Measurements from ENCODE around the gene EIPR1.

EIPR1 gene

GRCh38 chr2:3197308-3197707 lies 180.3 kb downstream of the EIPR1 start:
- H3K27me3 Mint-ChIP-seq = no peaks in the 10 kb centered on the region
- H3K4me3 Mint-ChIP-seq = no peak overlapping the region
- H3K27ac Mint-ChIP-seq = no peak overlapping the region
- no peaks in the 10 kb centered on the region for H3K9me3 Mint-ChIP-seq
- peaks cover 11% of the 10 kb centered on the region for H3K36me3 Mint-ChIP-seq
- H3K4me1 Mint-ChIP-seq = peaks cover 9% of the 10 kb centered on the region

- Mint-ChIP-seq H3K27me3 (no peaks in the 10 kb centered on the region), H3K27ac (no peak overlapping the region), H3K4me1 (peaks cover 9% of the 10 kb centered on the region), H3K36me3 (peaks cover 11% of the 10 kb centered on the region), H3K4me3 (no peak overlapping the region), H3K9me3 (no peaks in the 10 kb centered on the region)
Observed at GRCh38 chr2:3196716-3197115, 180.9 kb downstream of the EIPR1 start.

GRCh38 chr2:3195641-3196476 lies 181.8 kb downstream of the EIPR1 start:
- Mint-ChIP-seq H3K36me3 (peaks cover 7% of the 10 kb centered on the region), H3K4me1 (peaks cover 6% of the 10 kb centered on the region), H3K27me3 (no peaks in the 10 kb centered on the region), H3K27ac (no peak overlapping the region), H3K9me3 (no peaks in the 10 kb centered on the region), H3K4me3 (no peak overlapping the region)

GRCh38 chr2:3194828-3195227 lies 182.8 kb downstream of the EIPR1 start:
- Mint-ChIP-seq H3K27ac (no peak overlapping the region), H3K27me3 (no peaks in the 10 kb centered on the region), H3K4me3 (no peak overlapping the region), H3K4me1 (peaks cover 6% of the 10 kb centered on the region), H3K9me3 (no peaks in the 10 kb centered on the region), H3K36me3 (peaks cover 7% of the 10 kb centered on the region)

DNA sequence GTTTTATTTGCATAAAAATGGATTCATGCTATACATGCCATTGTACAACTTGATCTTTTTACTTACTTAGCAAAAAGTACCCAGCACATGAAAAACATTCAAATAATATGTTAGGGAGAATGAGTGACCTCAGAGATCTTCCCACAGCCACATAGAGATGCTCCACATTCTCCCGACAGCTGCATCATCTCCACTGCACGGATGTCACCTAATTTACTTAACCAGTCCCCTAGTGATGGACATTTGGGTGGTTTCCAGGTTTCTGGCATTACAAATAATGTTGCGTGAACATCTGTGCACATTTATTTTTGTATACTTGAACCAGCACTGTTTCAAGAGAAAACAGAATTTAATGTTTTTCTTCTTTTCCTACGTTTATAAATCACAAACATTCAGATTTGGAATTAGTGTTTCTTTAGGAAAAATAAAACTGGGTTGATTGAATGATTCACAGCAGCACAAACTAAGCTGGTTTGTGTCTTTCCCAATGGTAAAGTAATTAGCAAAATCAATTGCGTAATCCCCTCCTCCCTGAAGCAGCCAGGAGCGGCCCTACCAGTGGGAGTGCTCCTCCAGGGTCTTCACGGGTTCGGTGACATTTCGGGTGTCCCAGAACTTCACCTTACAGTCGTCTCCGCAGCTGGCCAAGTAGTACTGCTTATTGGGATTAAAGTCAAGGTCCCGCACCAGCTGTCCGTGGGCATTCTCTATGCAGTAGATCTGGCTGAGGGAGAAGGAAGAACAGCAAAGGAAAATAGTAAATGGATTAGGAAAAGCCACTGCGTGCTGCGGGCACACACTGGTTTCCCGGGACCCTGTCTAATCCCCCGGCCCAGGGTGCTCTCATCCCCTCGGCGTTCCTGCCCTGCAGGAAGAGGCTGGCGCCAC lies 183.9 kb downstream of the EIPR1 start:
- Mint-ChIP-seq H3K27ac (no peak overlapping the region), H3K27me3 (no peaks in the 10 kb centered on the region), H3K4me3 (no peak overlapping the region), H3K4me1 (peaks cover 6% of the 10 kb centered on the region), H3K36me3 (peaks cover 8% of the 10 kb centered on the region), H3K9me3 (no peaks in the 10 kb centered on the region)

GRCh38 chr2:3192920-3193319 lies 184.7 kb downstream of the EIPR1 start:
- H3K9me3 Mint-ChIP-seq = no peaks in the 10 kb centered on the region
- peaks cover 8% of the 10 kb centered on the region for H3K36me3 Mint-ChIP-seq
- H3K27ac Mint-ChIP-seq = no peak overlapping the region
- H3K4me3 Mint-ChIP-seq = no peak overlapping the region
- H3K27me3 Mint-ChIP-seq = no peaks in the 10 kb centered on the region
- H3K4me1 Mint-ChIP-seq = peaks cover 6% of the 10 kb centered on the region

DNA sequence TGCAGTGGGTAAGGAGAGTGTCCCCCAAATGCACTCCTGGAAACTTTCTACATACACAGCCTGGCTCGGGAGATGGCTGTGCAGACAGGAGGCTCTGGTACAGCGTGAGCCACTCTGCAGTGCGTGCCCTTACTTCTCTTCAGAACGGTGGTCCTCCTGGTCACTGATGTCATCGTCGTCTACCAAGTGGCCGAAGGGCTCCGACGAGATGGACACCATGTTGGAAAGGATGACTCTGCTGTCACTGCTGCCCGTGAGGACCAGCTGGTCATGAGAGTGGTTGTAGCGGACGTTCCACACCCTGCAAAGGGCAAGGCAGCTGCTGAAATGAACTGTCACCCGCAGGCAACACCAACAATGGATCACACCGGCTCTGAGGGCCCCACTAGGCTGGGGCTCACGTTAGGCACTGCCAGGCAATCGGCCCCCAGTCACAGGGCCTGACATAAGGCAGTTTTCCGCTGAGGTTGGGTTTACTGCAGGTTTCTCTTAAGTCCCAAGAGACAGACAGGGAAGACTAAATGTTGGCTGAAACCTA lies 185.3 kb downstream of the EIPR1 start:
- Mint-ChIP-seq H3K27me3 (no peaks in the 10 kb centered on the region), H3K4me1 (peaks cover 6% of the 10 kb centered on the region), H3K9me3 (no peaks in the 10 kb centered on the region), H3K27ac (no peak overlapping the region), H3K4me3 (no peak overlapping the region), H3K36me3 (peaks cover 8% of the 10 kb centered on the region)

DNA sequence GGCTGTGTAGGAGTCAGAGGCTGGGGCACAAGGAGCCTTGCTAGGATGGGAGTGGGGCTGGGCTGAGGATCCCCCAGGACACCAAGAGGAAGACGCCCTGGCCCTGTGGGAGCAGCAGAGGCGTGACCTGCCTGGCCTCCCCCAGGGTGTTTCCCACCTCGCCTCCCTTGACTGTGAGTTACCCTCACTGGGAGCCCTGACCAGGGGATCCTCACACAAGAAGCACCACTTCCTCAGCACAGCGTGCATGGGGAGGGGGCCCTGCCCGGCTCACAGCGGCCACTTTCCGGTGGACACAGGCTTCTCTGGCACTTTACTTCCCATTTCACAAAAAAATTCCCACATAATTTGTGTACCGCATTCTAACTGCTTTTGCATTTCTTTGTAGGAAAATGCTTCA lies 187.7 kb downstream of the EIPR1 start:
- Mint-ChIP-seq H3K27ac (peak overlapping the region; percentile 23), H3K9me3 (no peaks in the 10 kb centered on the region), H3K27me3 (no peaks in the 10 kb centered on the region)

DNA sequence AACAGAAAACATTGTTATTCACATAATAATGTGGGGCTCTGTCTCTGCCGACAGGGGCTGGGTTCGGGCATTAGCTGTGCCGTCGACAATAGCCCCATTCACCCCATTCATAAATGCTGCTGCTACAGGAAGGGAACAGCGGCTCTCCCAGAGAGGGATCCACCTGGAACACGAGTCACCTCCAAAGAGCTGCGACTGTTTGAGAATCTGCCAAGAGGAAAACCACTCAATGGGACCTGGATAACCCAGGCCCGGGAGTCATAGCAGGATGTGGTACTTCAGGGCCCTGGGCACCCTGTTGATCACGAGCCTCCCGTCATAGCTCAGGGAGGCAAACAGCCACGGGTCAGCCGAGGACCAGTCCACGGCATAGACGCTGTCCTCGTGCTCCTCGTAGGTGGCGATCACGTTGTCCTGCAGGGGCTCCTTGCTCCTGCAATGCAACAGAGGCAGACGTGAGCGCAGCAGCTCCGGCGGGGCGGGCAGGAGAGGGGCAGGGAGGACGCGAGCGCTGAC lies 188.5 kb downstream of the EIPR1 start:
- H3K4me3 Mint-ChIP-seq = no peak overlapping the region
- no peaks in the 10 kb centered on the region for H3K4me1 Mint-ChIP-seq
- no peak overlapping the region for H3K27ac Mint-ChIP-seq
- H3K9me3 Mint-ChIP-seq = no peaks in the 10 kb centered on the region
- H3K36me3 Mint-ChIP-seq = peaks cover 5% of the 10 kb centered on the region
- H3K27me3 Mint-ChIP-seq = no peaks in the 10 kb centered on the region

More for the DNA sequence above, 187.7 kb downstream of the EIPR1 start:
- Mint-ChIP-seq H3K4me1 (no peaks in the 10 kb centered on the region), H3K36me3 (peaks cover 5% of the 10 kb centered on the region), H3K4me3 (no peak overlapping the region)

GRCh38 chr2:3188405-3188946 lies 189.1 kb downstream of the EIPR1 start:
- H3K27ac Mint-ChIP-seq = no peak overlapping the region
- H3K36me3 Mint-ChIP-seq = peaks cover 5% of the 10 kb centered on the region

DNA sequence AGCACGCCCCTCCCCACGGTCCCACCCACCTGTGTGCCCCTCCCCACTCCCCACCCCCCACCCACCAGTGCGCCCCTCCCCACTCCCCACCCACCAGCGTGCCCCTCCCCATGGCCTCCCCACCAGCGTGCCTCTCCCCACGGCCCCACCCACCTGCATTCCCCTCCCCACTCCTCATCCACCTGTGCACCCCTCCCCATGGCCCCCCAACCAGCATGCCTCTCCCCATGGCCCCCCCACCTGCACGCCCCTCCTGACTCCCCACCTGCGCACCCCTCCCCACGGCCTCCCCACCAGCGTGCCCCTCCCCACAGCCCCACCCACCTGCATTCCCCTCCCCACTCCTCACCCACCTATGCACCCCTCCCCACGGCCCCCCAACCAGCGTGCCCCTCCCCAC lies 190.2 kb downstream of the EIPR1 start:
- no peak overlapping the region for H3K4me3 Mint-ChIP-seq
- no peak overlapping the region for H3K27ac Mint-ChIP-seq
- no peaks in the 10 kb centered on the region for H3K9me3 Mint-ChIP-seq
- no peaks in the 10 kb centered on the region for H3K4me1 Mint-ChIP-seq
- peaks cover 2% of the 10 kb centered on the region for H3K36me3 Mint-ChIP-seq
- H3K27me3 Mint-ChIP-seq = no peaks in the 10 kb centered on the region

More at GRCh38 chr2:3188405-3188946, 189.1 kb downstream of the EIPR1 start:
- H3K4me3 Mint-ChIP-seq = no peak overlapping the region
- H3K9me3 Mint-ChIP-seq = no peaks in the 10 kb centered on the region
- no peaks in the 10 kb centered on the region for H3K4me1 Mint-ChIP-seq
- H3K27me3 Mint-ChIP-seq = no peaks in the 10 kb centered on the region

DNA sequence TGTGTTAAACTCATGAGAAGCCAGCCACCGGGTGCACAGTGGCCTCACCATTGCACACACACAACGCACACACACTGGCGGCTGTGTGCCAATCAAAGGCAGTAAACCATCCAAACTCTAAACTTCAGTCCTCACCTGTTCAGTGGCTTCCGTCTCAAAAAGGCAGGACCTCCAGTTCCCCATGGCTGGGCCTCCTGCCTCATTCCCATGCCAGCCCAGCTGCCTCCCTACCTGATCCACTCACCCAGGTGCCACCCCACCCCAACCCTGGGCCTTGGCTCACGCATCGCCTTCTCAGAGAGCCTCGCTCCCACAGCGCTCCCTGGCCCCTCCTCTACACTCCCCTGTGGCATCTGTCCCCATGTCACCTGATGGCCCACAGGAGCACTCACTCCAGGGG lies 190.9 kb downstream of the EIPR1 start:
- Mint-ChIP-seq H3K9me3 (no peaks in the 10 kb centered on the region), H3K27ac (no peak overlapping the region), H3K4me1 (no peaks in the 10 kb centered on the region), H3K27me3 (no peaks in the 10 kb centered on the region), H3K4me3 (no peak overlapping the region), H3K36me3 (peaks cover 2% of the 10 kb centered on the region)

DNA sequence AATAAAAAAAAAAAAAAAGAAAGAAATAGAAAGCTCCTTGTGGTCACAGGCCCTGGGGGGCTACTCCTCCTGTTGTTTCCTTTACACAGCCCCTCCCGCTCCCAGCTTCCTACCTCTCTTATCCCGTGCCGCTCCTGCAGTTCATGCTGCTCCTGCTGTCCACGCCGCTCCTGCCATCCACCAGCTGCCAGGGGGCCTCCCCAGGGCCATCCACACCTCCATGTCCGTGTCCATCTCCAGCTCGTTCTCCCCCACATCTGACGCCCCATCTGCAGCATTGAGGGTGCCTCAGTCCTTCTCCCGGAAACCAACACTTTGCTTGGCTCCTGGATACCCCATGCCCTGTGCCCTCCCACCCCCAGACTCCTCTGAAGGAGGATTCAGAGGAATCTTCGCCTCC lies 191.7 kb downstream of the EIPR1 start:
- Mint-ChIP-seq H3K4me3 (no peak overlapping the region), H3K4me1 (no peaks in the 10 kb centered on the region), H3K27me3 (no peaks in the 10 kb centered on the region), H3K27ac (no peak overlapping the region), H3K36me3 (peaks cover 2% of the 10 kb centered on the region), H3K9me3 (no peaks in the 10 kb centered on the region)

DNA sequence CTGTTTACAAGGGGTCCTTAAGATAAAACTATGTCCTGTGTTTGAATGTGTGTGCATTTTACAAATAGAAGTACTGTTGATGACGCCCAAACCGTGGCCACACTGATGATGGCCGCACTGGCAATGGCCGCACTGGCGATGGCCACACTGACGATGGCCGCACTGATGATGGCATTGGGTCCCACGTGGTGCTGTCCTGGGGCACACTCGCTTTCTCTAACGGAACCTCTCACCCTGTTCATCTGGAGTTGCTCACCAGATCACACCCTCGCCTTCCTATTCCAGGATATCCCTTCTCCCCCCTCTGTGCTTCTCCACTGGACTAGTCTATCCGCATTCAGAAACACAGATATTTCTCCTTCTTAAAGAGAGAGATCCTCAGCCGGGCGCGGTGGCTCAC lies 192.4 kb downstream of the EIPR1 start:
- Mint-ChIP-seq H3K4me3 (no peak overlapping the region), H3K9me3 (no peaks in the 10 kb centered on the region), H3K36me3 (peaks cover 2% of the 10 kb centered on the region), H3K27me3 (no peaks in the 10 kb centered on the region), H3K4me1 (no peaks in the 10 kb centered on the region), H3K27ac (peak overlapping the region; percentile 35)

DNA sequence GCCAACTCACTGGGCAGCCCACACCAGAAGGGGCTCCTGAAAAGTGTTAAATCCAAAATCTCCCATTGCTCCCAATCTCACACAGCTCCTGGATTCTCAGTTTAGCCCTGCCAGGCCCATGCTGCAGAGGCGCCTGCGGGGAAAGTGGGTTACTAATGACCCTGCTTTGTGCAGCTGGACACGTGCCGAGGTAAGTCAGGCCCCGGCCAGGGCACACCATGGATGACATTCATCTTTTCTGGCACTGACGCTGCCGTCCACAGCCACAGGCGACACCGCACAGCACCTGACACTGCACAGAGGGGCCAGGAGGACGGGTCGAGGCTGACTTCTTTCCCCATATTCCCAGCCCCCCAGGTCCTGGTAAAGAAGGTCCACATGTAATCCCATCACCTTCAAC lies 193.5 kb downstream of the EIPR1 start:
- Mint-ChIP-seq H3K4me3 (no peak overlapping the region), H3K9me3 (no peaks in the 10 kb centered on the region), H3K36me3 (peaks cover 2% of the 10 kb centered on the region), H3K27ac (no peak overlapping the region), H3K27me3 (no peaks in the 10 kb centered on the region), H3K4me1 (no peaks in the 10 kb centered on the region)
